Keratinocyte (primary cell): Measurements from ENCODE around the gene FLVCR2. TPM values are rescaled to one million over a fixed set of nuclear protein-coding genes. Genes with fewer than 3 reads are reported as not detected.

Experiments used
- DNase-seq: peaks from one replicate; pipeline ENCODE4 v3.0.0-alpha.2; 2011; ENCODE audit warnings: low read depth, missing footprints, low spot score
- FAIRE-seq: peaks from 2 replicates; lab custom pipeline; 2011; peaks lifted over from hg19 to GRCh38; lab: Jason Lieb, UNC
- H2AFZ ChIP-seq: 2 replicates; pipeline ENCODE4 v1.6.0; 2012; ENCODE audit warnings: low read length, control low read depth, inconsistent platforms; ENCODE audit not compliant: control insufficient read depth
- H3K27ac ChIP-seq: 2 replicates; pipeline ENCODE4 v1.5.1; 2011; ENCODE audit warnings: low read length; ENCODE audit not compliant: control insufficient read depth, insufficient read depth
- H3K27me3 ChIP-seq: 3 replicates; pipeline ENCODE4 v1.6.0; 2011; ENCODE audit warnings: low read length; ENCODE audit not compliant: control insufficient read depth, insufficient read depth; ENCODE audit errors: extremely low read depth
- H3K36me3 ChIP-seq, 2 experiments: 2 replicates in 1 of 2; 3 replicates in 1 of 2; pipeline ENCODE4 v1.5.1; 2011; ENCODE audit warnings: low read length in 2 of 2, mild to moderate bottlenecking in 1 of 2; ENCODE audit not compliant: control insufficient read depth in 2 of 2, insufficient read depth in 2 of 2; ENCODE audit errors: extremely low read depth in 1 of 2
- H3K4me1 ChIP-seq: 3 replicates; pipeline ENCODE4 v1.5.1; 2011; ENCODE audit warnings: low read length; ENCODE audit not compliant: control insufficient read depth, insufficient read depth; ENCODE audit errors: extremely low read depth
- H3K4me2 ChIP-seq: 3 replicates; pipeline ENCODE4 v1.6.0; 2011; ENCODE audit warnings: low read depth, low read length; ENCODE audit not compliant: control insufficient read depth, insufficient read depth; ENCODE audit errors: extremely low read depth
- H3K4me3 ChIP-seq, 3 experiments: fragments of 200-600 bp in 1 of 3; sonication (generic) in 1 of 3; 2 replicates in 2 of 3; 3 replicates in 1 of 3; pipeline ENCODE4 v1.5.1; 2011 to 2016; ENCODE audit warnings: low read length in 3 of 3, mild to moderate bottlenecking in 3 of 3, control low read depth in 2 of 3, inconsistent platforms in 1 of 3, low read depth in 1 of 3, mixed read lengths in 1 of 3, mixed run types in 1 of 3, moderate library complexity in 1 of 3; ENCODE audit not compliant: control insufficient read depth in 2 of 3, insufficient read depth in 2 of 3; ENCODE audit errors: extremely low read depth in 1 of 3
- H3K79me2 ChIP-seq: 2 replicates; pipeline ENCODE4 v1.6.0; 2012; ENCODE audit warnings: low read length; ENCODE audit not compliant: control insufficient read depth, insufficient read depth
- H3K9ac ChIP-seq: 3 replicates; pipeline ENCODE4 v1.6.0; 2011; ENCODE audit warnings: low read length; ENCODE audit not compliant: control insufficient read depth, insufficient read depth; ENCODE audit errors: extremely low read depth
- H3K9me1 ChIP-seq: 3 replicates; pipeline ENCODE4 v1.6.0; 2011; ENCODE audit warnings: low read length; ENCODE audit not compliant: control insufficient read depth, insufficient read depth; ENCODE audit errors: extremely low read depth
- H3K9me3 ChIP-seq: 2 replicates; pipeline ENCODE4 v1.5.1; 2012; ENCODE audit warnings: low read depth, low read length; ENCODE audit not compliant: control insufficient read depth
- H4K20me1 ChIP-seq: 3 replicates; pipeline ENCODE4 v1.6.0; 2011; ENCODE audit warnings: low read length; ENCODE audit not compliant: control insufficient read depth, insufficient read depth; ENCODE audit errors: extremely low read depth
- CTCF ChIP-seq, 3 experiments: IDR thresholded peaks in 1 of 3; conservative IDR thresholded peaks in 1 of 3; optimal IDR thresholded peaks in 1 of 3; 2 replicates in 2 of 3; 3 replicates in 1 of 3; pipeline versions ENCODE3 to v1.5.1; 2011; ENCODE audit warnings: low read length in 3 of 3, mild to moderate bottlenecking in 3 of 3, moderate library complexity in 2 of 3, control low read depth in 1 of 3, inconsistent platforms in 1 of 3; ENCODE audit not compliant: insufficient read depth in 2 of 3; ENCODE audit errors: extremely low read depth in 1 of 3
- EZH2 ChIP-seq: IDR thresholded peaks from one replicate; pipeline ENCODE4 v1.6.1; 2012; ENCODE audit warnings: inconsistent platforms, mild to moderate bottlenecking, low read length, moderate library complexity
- dilution Hi-C: fragments of 300-500 bp; cut with MboI; formaldehyde crosslinking; loops from one replicate; pipeline ENCODE4 v1.7.0; 2020; ENCODE audit warnings: low sequenced_read_pairs; ENCODE audit not compliant: extremely low pct_ligation_motif_present
- polyA plus RNA-seq, 5 experiments: library from polyadenylated mRNA; depleted of rRNA in 3 of 5; stranded (reverse) in 3 of 5; stranded (forward) in 1 of 5; unstranded in 1 of 5; fragments of >200 nt; gene quantifications; 1 replicate in 1 of 5; 2 replicates in 3 of 5; 3 replicates in 1 of 5; pipeline versions ENCODE4 v1.2.1 to v1.2.3, GENCODE V29; 2011 to 2012; ENCODE audit warnings: missing spikeins in 2 of 5, low read depth in 1 of 5, low replicate concordance in 1 of 5

The FLVCR2 gene
- polyA plus RNA-seq, 1 donor (not counting 4 experiments of a cell fraction or from before 2014, with no cell fraction given) = 0.45 TPM

GRCh38 chr14:75636100-75636692 is 57.8 kb downstream of the FLVCR2 start:
- FAIRE-seq (no peak), DNase-seq (no peak)
- Histone ChIP-seq H4K20me1 (no peaks in the 10 kb centered on the region), H3K27me3 (no peaks in the 10 kb centered on the region), H3K4me2 (no peak overlapping the region), H3K79me2 (no peaks in the 10 kb centered on the region), H3K36me3 (no peaks in the 10 kb centered on the region), H3K9ac (no peak overlapping the region), H2AFZ (no peak overlapping the region), H3K9me3 (no peaks in the 10 kb centered on the region), H3K4me1 (no peaks in the 10 kb centered on the region), H3K27ac (no peak overlapping the region), H3K9me1 (no peaks in the 10 kb centered on the region), H3K4me3 (no peak overlapping the region)
- no peak for TF ChIP-seq CTCF (optimal IDR thresholded peaks at IDR 0.05 in 1 of 3, IDR thresholded peaks at IDR 0.05 in 1 of 3, conservative IDR thresholded peaks at IDR 0.05 in 1 of 3; ENCODE audit: extremely low read depth in 1 of 3, insufficient read depth in 2 of 3, low read length in 3 of 3)
- no peak for TF ChIP-seq EZH2
- dilution Hi-C loops = no loop called here

GRCh38 chr14:75640876-75641275 is 62.5 kb downstream of the FLVCR2 start:
- no peaks in the 10 kb centered on the region for H3K9me1 ChIP-seq
- no peak overlapping the region for H3K4me3 ChIP-seq
- DNase-seq = no peak
- H3K27me3 ChIP-seq = no peaks in the 10 kb centered on the region
- no peak overlapping the region for H3K27ac ChIP-seq
- no peaks in the 10 kb centered on the region for H3K79me2 ChIP-seq
- no peak overlapping the region for H2AFZ ChIP-seq
- no peak for FAIRE-seq
- TF ChIP-seq CTCF (optimal IDR thresholded peaks at IDR 0.05 in 1 of 3, IDR thresholded peaks at IDR 0.05 in 1 of 3, conservative IDR thresholded peaks at IDR 0.05 in 1 of 3; ENCODE audit: extremely low read depth in 1 of 3, insufficient read depth in 2 of 3, low read length in 3 of 3) (no peak), EZH2 (no peak)
- no peak overlapping the region for H3K9ac ChIP-seq
- H3K4me2 ChIP-seq = no peak overlapping the region
- H4K20me1 ChIP-seq = no peaks in the 10 kb centered on the region
- dilution Hi-C loops = no loop called here
- no peaks in the 10 kb centered on the region for H3K4me1 ChIP-seq
- H3K36me3 ChIP-seq = peaks cover 0 to 4% of the 10 kb centered on the region in 2 experiments
- H3K9me3 ChIP-seq = no peaks in the 10 kb centered on the region
